ENCODE measurements around the gene ICAM2.

Gene ICAM2

DNA sequence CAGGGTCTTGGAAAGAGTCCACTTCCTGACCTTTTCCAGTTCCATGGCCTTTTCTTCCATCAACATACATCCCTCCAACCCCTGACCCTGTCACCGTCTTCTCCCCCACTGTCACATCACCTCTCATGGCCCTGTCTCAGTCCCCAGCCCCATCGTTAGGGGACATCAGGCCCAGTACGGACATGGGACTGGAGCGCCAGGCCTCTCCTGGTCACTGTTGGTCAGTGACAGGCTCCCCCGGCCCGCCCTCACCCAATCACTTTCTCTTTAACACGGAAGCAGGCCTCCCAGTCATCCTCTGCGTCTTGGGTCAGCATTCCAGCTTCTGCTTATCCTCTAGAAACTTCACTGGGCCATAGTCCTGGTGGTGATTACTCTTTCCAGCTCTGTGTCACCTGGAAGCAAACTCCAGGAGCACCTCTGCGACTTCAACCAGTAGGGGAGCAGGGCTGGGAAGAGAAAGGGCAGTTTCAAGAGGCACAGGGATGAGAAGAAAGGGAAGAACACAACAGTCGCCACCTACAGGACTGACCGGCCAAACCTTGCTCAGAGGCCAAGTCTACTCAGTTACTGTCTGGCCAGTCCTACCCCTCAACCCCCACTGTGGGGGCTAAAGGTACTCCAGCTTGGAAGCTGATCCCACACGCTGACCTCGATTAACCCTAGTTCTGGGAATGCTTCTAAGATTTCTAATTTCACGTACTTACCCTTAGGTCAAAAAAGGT, 15.9 kb upstream of the ICAM2 start:
- DNase-seq: peak; percentile 44

DNA sequence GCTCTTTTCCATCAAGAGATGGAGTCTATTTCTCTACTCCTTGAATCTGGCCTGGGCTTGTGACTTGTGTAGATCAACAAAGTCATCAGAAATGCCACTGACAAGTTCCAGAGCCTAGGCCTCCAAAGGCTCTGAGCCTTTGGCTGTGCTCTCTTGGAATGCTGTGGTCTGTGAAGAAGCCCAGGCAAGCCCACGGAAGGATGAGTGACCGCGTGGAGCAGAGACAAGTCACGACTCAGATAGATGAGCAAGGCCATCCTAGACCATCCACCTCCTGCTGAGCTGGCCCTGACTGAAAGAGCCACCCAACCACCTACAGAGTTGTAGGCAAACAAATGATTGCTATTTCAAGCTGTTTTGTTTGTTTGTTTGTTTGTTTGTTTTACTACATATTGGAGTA, 11.6 kb upstream of the ICAM2 start:
- Histone ChIP-seq H3K27me3 (ENCODE audit: insufficient read depth, low read depth, severe bottlenecking) (no peaks in the 10 kb centered on the region), H3K4me3 (ENCODE audit: low read depth, low read length) (no peak overlapping the region), H3K27ac (no peak overlapping the region), H3K36me3 (no peaks in the 10 kb centered on the region), H3K9me3 (ENCODE audit: severe bottlenecking) (no peaks in the 10 kb centered on the region)
- TF ChIP-seq CTCF (IDR thresholded peaks at IDR 0.05; ENCODE audit: low read depth, low read length): no peak
- no peak for DNase-seq

More for the DNA sequence above, 15.9 kb upstream of the ICAM2 start:
- Histone ChIP-seq H3K27me3 (ENCODE audit: insufficient read depth, low read depth, severe bottlenecking) (no peaks in the 10 kb centered on the region), H3K9me3 (ENCODE audit: severe bottlenecking) (no peaks in the 10 kb centered on the region), H3K36me3 (peaks cover 1% of the 10 kb centered on the region), H3K4me3 (ENCODE audit: low read depth, low read length) (no peak overlapping the region), H3K27ac (no peak overlapping the region)
- peak; percentile 73 for TF ChIP-seq CTCF (IDR thresholded peaks at IDR 0.05; ENCODE audit: low read depth, low read length)

GRCh38 chr17:64028874-64029464, 8.5 kb upstream of the ICAM2 start:
- H3K36me3 ChIP-seq: no peaks in the 10 kb centered on the region
- no peak overlapping the region for H3K4me3 ChIP-seq (ENCODE audit: low read depth, low read length)
- peak; percentile 71 for TF ChIP-seq CTCF (IDR thresholded peaks at IDR 0.05; ENCODE audit: low read depth, low read length)
- H3K27me3 ChIP-seq (ENCODE audit: insufficient read depth, low read depth, severe bottlenecking): no peaks in the 10 kb centered on the region
- no peaks in the 10 kb centered on the region for H3K9me3 ChIP-seq (ENCODE audit: severe bottlenecking)
- no peak overlapping the region for H3K27ac ChIP-seq
- peak; percentile 79 for DNase-seq

DNA sequence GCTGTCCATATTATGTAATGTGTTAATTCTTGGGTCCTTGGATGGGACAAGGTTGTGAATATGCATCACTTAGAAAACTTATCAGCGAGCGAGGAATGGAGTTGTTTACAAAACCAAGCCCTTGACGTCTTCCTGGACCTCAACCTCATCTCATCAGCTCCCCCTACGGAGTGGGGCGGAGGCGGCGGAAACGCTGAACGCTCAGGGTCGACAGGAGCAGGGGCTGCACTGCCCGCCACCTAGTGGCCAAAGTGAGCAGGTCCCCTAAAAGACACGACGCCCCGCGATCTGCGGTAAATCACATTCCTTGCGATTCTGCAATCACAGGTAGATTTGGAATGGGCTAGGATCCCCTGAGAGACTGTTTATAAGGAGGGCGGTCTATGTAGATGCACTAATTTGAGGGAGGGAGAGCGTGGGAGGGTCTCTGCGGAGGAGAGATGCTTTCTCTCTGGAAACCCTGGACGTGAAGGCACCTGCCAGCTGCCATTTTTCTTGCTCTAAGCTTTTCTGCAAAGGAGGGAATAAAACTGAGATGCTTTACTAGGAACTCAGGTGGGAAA, 5.4 kb upstream of the ICAM2 start:
- Histone ChIP-seq H3K36me3 (no peaks in the 10 kb centered on the region), H3K27me3 (ENCODE audit: insufficient read depth, low read depth, severe bottlenecking) (no peaks in the 10 kb centered on the region), H3K4me3 (ENCODE audit: low read depth, low read length) (peak overlapping the region; percentile 24), H3K27ac (no peak overlapping the region), H3K9me3 (ENCODE audit: severe bottlenecking) (no peaks in the 10 kb centered on the region)
- peak; percentile 90 for DNase-seq
- TF ChIP-seq CTCF (IDR thresholded peaks at IDR 0.05; ENCODE audit: low read depth, low read length): peak; percentile 99

DNA sequence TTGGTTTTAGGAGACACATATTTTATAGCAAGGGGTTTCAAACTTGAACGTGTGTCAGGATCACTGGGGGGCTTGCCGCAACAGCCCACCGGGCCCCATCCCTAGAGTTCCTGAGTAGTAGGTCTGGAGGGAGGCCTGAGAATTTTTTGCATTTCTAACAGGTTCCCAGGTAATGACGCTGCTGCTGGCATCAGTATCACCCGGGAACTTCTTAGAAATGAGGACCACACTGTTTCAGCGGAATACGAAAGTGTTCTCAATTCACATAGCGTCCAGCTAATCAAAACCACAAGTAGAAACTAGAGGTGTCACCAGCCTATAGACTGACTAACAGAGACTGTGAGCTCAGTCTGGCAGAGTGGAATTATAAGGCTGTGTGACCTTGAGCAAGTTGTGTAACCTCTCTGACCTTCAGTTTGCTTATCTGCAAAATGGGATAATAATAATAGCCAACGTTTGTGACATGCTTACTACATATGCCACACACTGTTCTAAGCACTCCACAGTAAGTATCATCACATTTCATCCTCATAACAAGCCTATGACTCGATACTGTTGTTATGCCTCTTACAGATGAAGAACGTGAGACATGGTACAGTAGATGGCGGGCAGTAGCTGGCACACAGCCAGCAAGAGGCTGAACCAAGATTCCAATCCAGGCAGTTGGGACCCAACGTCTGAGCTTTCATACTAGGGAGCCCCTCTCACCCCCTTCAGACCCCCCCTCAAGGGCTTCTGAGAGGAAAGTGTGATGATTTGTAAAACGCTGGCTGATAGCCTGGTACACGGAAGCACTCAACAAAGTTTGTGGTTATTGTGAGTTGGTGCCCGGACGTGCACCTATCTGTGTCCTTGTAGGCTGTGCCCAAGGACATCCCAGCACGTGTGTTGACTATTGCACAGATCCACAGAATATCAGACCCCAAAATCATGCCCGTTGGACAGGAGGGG, 4.6 kb upstream of the ICAM2 start:
- H3K27me3 ChIP-seq (ENCODE audit: insufficient read depth, low read depth, severe bottlenecking): no peaks in the 10 kb centered on the region
- no peak for TF ChIP-seq CTCF (IDR thresholded peaks at IDR 0.05; ENCODE audit: low read depth, low read length)
- H3K27ac ChIP-seq: peak overlapping the region; percentile 25
- no peaks in the 10 kb centered on the region for H3K9me3 ChIP-seq (ENCODE audit: severe bottlenecking)
- H3K36me3 ChIP-seq: no peaks in the 10 kb centered on the region
- DNase-seq: no peak
- no peak overlapping the region for H3K4me3 ChIP-seq (ENCODE audit: low read depth, low read length)

Data from WERI-Rb-1 (cell line).